Stimulated activated naive B cell treated with anti-CD40 and anti-IgM and Interleukin-4, amounts not matched to agents 10 μg/mL and 1 μg/mL and 100 μg/mL, for 72 hours (primary cell): ENCODE data around the gene MPRIP.

ENCODE experiments used
- ATAC-seq, 2 donors: fragments of 150-1000 bp; cut with Tn5 transposase; replicated peaks; 2 replicates each; pipeline ENCODE4 v1.10.0; 2021; ENCODE audit warnings: moderate library complexity in 1 of 2
- DNase-seq: peaks from one replicate; pipeline ENCODE4 v3.0.0; 2021
- H3K27ac Mint-ChIP-seq: one replicate; pipeline ENCODE4 v1.8.0; 2022; ENCODE audit warnings: mild to moderate bottlenecking, mixed read lengths
- H3K27me3 Mint-ChIP-seq, 2 donors: one replicate each; pipeline ENCODE4 v1.8.0; 2022; ENCODE audit warnings: mixed read lengths in 2 of 2
- H3K36me3 Mint-ChIP-seq, 2 donors: one replicate each; pipeline ENCODE4 v1.8.0; 2022; ENCODE audit warnings: mixed read lengths in 2 of 2, mild to moderate bottlenecking in 1 of 2
- H3K4me1 Mint-ChIP-seq, 2 donors: one replicate each; pipeline ENCODE4 v1.8.0; 2022; ENCODE audit warnings: mixed read lengths in 2 of 2, mild to moderate bottlenecking in 1 of 2
- H3K4me3 Mint-ChIP-seq, 2 donors: one replicate each; pipeline ENCODE4 v1.8.0; 2022; ENCODE audit warnings: mild to moderate bottlenecking in 2 of 2, mixed read lengths in 2 of 2, moderate library complexity in 1 of 2
- H3K9me3 Mint-ChIP-seq, 2 donors: one replicate each; pipeline ENCODE4 v1.8.0; 2022; ENCODE audit warnings: mixed read lengths in 2 of 2, mild to moderate bottlenecking in 1 of 2

Gene MPRIP

DNA sequence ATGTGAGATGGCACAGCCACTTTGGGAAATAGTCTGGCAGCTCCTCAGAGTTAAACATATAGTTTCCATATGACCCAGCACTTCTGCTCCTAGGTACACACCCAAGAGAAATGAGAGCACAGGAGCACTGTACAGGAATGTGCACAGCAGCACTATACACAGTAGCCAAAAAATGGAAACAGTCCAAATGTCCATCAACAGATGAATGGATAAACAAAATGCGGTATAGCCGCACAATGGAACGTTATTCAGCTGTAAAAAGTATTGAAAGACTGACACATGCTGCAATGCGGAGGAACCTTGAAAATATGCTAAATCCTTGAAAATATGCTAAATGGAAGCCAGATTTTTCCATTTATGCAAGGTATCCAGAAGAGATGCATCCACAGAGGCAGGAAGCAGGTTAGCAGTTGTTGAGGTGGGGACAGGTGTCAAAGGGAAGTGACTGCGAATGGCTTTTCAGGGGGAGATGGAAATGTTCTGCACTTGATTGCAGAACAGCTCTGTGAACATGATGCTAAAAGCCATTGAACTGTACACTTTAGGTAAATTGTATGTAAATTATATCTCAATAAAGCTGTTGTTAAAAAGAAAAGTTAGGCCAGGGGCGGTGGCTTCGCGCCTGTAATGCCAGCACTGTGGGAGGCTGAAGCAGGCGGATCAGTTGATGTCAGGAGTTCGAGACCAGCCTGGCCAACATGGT, 80.7 kb downstream of the MPRIP start:
- ATAC-seq (no peak), DNase-seq (no peak)
- no peaks in the 10 kb centered on the region for H3K9me3 Mint-ChIP-seq
- H3K4me1 Mint-ChIP-seq, result peaks cover 43 to 86% of the 10 kb centered on the region in 2 donors
- H3K4me3 Mint-ChIP-seq, result no peak overlapping the region
- H3K27me3 Mint-ChIP-seq, result no peaks in the 10 kb centered on the region
- H3K36me3 Mint-ChIP-seq, result peaks cover 2 to 7% of the 10 kb centered on the region in 2 donors
- no peak overlapping the region for H3K27ac Mint-ChIP-seq

DNA sequence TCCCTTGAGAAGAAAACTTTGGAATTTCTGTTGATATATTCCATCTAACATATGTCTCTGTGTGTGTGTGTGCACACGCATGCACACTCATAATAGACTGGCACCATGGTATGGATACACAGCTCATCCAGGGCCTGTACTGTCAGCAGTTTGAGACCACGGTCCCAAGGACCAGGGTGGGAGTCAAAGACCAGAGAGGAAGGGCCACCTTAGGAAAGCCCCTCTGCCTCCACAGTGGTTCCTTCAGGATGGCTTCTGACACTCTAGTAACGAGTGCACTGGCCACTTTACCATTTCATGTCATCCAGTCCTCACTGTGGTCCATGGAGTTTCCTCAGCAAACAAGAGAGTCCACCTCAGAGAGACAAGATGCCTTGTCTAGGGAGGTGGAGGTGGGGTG, 82.1 kb downstream of the MPRIP start:
- H3K27ac Mint-ChIP-seq, result peak overlapping the region; percentile 82
- no peaks in the 10 kb centered on the region for H3K9me3 Mint-ChIP-seq
- no peaks in the 10 kb centered on the region for H3K27me3 Mint-ChIP-seq
- peaks cover 37 to 77% of the 10 kb centered on the region in 2 donors for H3K4me1 Mint-ChIP-seq
- ATAC-seq (no peak), DNase-seq (no peak)
- no peak overlapping the region for H3K4me3 Mint-ChIP-seq
- peaks cover 10 to 17% of the 10 kb centered on the region in 2 donors for H3K36me3 Mint-ChIP-seq

DNA sequence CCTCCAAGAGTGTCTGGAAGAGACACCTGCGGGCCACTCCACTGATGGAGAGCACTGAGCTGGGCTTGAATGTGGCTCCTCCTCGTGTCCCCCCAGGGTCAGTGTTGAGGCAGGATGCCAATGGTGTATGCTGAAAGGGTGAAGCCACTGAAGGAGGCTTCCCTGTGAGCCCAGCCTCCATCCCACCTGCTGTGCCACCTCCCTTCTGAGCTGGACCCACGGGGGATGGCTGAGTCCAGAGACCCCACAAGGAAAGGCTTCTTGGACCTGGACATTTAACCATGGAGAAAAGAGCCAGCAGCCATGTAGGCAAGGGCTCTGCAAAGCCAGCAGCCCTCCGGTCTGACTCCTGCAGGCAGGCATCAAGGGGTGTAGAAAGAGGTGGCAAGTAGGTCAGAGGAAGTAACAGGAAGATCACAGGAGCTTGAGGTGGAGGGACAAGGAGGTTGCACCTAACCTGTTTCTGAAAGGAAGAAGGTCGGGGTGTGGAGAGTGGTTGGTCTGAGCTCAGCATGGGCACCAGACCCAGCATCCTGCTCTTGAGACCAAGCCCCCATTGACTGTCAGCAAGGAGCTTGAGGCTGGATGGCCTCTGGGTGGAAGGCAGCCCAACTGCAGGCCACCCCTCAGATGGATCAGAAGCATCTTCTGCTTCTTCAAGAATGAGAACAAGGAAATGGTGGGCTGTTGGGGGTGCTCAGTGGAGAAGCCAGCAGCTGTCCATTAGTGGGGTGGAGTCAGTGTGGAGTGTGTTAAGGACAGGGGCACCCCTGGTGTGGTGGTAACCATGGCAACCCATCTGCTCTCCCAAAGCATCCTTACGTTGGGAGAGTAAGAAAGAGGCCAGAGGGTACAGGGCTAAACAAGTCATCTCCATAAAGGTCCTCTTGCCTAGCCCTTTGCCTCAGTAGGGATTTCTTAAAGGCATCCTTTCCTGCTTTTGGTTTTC, 83.2 kb downstream of the MPRIP start:
- H3K4me3 Mint-ChIP-seq, result no peak overlapping the region
- H3K4me1 Mint-ChIP-seq, result peaks cover 29 to 66% of the 10 kb centered on the region in 2 donors
- ATAC-seq (peak; percentile 33 to 34), DNase-seq (no peak)
- no peaks in the 10 kb centered on the region for H3K27me3 Mint-ChIP-seq
- no peak overlapping the region for H3K27ac Mint-ChIP-seq
- H3K36me3 Mint-ChIP-seq, result peaks cover 13 to 20% of the 10 kb centered on the region in 2 donors
- H3K9me3 Mint-ChIP-seq, result no peaks in the 10 kb centered on the region

DNA sequence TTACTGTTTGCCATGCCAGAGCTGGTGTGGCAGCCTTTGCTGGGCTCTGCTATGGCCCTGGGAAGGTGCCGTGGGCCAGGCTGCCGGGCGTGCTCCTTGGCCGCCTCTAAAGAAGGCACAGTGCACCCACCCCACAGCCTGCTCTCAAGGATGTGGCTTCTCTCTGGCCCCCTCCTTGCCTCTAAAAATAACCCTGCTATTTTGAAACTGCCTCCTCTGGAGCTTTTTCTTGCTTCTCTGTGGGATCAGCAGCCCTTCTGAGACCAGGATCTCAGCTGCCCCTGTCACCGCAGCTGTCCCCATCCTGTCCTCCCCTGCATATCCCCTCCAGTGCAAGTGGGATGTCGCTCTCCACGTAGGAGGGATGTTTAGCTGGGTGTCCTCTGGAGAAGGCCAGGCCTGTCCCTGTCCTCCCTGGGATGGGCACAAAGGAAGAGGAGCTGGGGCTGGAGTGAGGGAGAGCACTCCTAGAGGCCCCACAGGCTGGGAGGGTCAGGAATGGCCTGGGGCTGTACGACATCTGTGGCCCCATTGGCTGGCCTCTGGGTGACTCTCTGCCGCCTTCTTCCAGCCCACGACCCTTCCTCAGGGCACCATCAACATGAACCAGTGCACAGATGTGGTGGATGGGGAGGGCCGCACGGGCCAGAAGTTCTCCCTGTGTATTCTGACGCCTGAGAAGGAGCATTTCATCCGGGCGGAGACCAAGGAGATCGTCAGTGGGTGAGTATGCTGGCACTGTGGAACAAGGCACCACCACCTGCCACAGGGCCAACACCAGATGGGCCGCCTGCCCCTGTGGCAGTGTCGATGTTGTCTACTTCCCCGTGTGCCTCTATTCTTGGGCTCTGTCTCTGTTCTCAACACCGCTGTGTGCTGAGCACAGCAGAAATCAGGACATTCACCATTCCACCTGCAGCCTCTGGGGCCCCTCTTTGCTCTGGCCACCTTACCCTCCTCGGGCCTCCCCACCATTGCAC, 84.2 kb downstream of the MPRIP start:
- Mint-ChIP-seq H3K36me3 (peaks cover 13 to 20% of the 10 kb centered on the region in 2 donors), H3K27me3 (no peaks in the 10 kb centered on the region), H3K4me3 (no peak overlapping the region), H3K4me1 (peaks cover 25 to 58% of the 10 kb centered on the region in 2 donors), H3K9me3 (no peaks in the 10 kb centered on the region), H3K27ac (no peak overlapping the region)
- ATAC-seq (no peak), DNase-seq (no peak)

DNA sequence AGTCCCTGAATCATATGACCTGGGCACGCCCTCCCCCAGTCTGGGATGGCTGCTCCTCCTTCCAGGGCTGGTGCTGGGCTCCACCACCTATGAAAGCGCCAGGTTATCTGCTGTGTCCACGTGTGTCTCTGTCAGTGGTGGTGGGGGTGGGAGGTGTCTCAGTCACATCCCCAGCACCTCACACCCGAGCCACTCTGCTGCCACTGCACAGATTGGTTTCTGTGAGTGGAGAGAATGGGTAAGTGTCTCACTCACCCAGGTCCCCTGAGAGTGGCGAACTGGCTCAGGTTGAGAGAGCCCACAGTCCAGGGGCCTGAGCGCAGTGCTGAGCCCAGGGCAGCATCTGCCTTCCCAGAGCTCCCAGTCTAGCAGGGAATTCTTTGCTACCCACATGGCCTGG, 84.9 kb downstream of the MPRIP start:
- H3K36me3 Mint-ChIP-seq, result peaks cover 13 to 20% of the 10 kb centered on the region in 2 donors
- DNase-seq, result no peak
- H3K9me3 Mint-ChIP-seq, result no peaks in the 10 kb centered on the region
- ATAC-seq, result no peak
- H3K4me1 Mint-ChIP-seq, result peaks cover 24 to 51% of the 10 kb centered on the region in 2 donors
- H3K27me3 Mint-ChIP-seq, result no peaks in the 10 kb centered on the region
- H3K4me3 Mint-ChIP-seq, result no peak overlapping the region
- H3K27ac Mint-ChIP-seq, result no peak overlapping the region

DNA sequence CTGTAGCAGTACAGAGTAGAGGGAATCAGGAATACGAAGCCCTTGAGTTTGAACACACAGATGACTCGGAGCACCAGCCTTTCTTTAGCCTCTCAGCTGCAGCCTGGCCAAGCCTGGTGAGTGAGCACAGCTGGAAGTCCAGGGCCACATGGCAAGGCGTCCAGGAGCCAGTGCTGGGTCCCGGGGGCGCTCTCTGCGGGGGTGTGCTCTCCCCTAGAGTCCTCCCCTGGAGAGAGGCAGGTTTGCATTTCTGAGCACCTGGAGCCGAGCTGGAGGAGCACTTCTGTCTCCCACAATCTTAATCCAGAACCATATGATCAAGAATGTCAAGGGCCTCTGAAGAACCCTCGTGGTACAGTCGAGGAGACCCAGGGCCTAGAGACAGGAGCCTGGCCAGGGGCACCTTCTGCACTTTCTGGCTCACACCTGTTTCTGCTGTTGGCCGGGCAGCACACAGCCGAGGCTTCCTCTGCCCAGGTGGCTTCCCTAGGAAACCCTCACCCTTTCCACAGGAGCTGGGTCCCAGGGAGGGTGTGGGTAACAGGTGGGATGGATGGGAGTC, 85.6 kb downstream of the MPRIP start:
- Mint-ChIP-seq H3K36me3 (peaks cover 13 to 20% of the 10 kb centered on the region in 2 donors), H3K4me3 (no peak overlapping the region), H3K27ac (no peak overlapping the region), H3K9me3 (no peaks in the 10 kb centered on the region), H3K27me3 (no peaks in the 10 kb centered on the region), H3K4me1 (peaks cover 22 to 44% of the 10 kb centered on the region in 2 donors)
- no peak for ATAC-seq
- no peak for DNase-seq

DNA sequence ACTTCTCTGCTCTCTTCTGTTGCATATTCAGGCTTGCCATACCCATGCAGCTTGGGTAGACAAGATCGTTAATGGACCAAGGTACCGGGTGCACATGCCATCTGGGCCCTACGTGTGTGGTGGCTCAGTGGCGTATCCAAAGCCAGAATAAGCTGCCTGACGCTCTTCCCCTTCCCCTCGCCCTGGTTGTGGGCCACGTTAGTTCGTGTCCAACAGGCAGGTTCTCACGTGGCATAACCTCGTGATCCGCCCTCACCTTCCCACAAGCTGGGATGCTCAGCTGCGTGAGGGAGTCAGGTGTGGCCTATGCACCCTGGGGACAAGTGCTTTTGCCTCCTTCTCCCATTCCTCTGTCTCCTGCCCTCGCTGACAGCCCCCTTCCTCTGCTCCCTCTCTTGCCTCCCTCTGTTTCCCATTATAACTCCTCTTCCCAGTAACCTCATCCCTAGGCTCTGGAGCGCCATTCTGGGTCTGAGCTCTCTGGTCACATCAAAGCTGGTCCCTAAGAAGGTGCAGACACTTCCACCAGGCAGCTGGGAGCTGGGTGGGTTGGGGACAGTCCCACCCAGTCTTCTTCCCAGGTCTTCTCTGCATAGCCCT, 86.3 kb downstream of the MPRIP start:
- no peak for DNase-seq
- no peak overlapping the region for H3K4me3 Mint-ChIP-seq
- no peaks in the 10 kb centered on the region for H3K27me3 Mint-ChIP-seq
- H3K9me3 Mint-ChIP-seq, result no peaks in the 10 kb centered on the region
- peaks cover 20 to 40% of the 10 kb centered on the region in 2 donors for H3K4me1 Mint-ChIP-seq
- no peak overlapping the region for H3K27ac Mint-ChIP-seq
- ATAC-seq, result no peak
- peaks cover 20 to 28% of the 10 kb centered on the region in 2 donors for H3K36me3 Mint-ChIP-seq

DNA sequence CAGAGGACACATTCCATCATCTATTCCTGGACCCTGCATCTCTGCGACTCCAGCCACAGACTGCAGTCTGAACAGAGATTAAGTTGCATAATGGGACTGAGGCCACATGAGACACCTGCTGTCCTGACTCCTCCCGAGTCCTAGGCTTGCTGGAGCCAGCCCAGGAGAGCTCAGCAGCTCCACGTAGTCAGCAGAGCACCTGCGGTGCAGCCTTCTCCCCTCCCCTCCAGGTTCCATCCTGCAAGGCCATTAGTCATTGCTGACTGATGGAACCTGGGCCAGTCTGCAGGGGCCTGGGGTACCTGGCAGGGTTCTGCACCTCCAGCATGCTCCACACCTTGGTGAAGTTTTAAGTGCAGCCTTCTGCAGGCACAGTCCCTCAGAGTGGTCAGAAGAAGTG, 87.2 kb downstream of the MPRIP start:
- H3K4me1 Mint-ChIP-seq, result peaks cover 14 to 31% of the 10 kb centered on the region in 2 donors
- H3K27ac Mint-ChIP-seq, result peak overlapping the region; percentile 15
- ATAC-seq (no peak), DNase-seq (no peak)
- peaks cover 20 to 27% of the 10 kb centered on the region in 2 donors for H3K36me3 Mint-ChIP-seq
- H3K9me3 Mint-ChIP-seq, result no peaks in the 10 kb centered on the region
- no peaks in the 10 kb centered on the region for H3K27me3 Mint-ChIP-seq
- H3K4me3 Mint-ChIP-seq, result no peak overlapping the region

DNA sequence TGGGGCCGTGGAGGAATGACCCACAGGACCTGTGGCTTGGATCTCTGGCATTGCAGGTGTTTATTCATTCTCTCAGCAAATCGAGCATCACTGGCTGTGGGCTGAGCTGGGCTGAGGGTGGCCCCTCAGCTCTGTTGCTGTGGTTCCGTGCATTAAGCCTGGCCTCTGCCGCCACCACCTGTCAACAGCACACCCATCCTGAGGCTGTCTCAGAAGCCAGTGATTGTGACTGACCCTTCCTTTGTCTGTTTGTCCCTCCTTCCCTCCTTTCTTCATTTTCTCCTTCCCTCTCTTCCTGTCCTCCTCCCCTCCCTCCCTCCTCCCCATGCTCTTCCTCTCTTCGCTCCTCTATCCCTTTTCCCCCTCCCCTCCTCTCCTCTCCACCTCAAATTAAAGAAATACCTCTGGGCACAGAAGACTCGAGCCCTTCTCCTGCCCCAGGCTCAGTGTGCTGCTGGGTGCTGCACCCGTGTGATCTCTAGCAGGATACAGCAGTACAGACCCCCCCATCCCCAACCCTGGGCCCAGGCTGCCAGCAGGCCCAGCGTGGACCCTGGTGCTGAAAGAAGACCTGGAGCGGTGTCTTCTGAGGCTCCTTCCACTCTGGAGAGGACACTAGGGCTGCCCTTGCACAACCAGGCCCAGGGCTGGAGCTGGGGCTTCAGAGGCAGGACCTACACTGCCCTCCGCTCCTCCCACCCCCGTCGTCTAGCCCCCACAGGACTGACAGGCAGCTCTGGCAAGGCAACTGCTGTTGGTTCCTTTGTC, 88.0 kb downstream of the MPRIP start:
- peaks cover 22 to 30% of the 10 kb centered on the region in 2 donors for H3K36me3 Mint-ChIP-seq

DNA sequence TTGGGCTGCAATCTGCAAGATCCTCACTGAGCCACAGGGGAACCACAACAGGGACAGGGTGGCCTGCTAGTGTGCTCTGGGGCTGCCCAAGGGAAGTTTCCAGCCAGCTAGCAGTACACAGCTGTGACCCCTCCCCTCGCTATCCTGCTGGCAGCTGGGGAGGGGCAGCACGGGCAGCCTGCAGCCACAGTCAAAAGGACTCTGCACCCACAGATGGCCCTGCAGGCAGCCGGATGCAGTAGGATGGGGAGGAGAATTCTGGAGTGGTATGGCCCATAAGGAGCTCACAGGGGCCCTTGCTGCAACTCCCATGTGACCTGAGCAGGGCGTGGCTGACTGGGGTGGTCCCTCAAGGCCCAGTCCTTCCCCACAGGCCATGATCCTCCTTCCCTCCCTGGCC, 89.6 kb downstream of the MPRIP start:
- no peak overlapping the region for H3K4me3 Mint-ChIP-seq
- DNase-seq, result no peak
- peaks cover 0 to 9% of the 10 kb centered on the region in 2 donors for H3K4me1 Mint-ChIP-seq
- no peaks in the 10 kb centered on the region for H3K27me3 Mint-ChIP-seq
- peaks cover 27 to 39% of the 10 kb centered on the region in 2 donors for H3K36me3 Mint-ChIP-seq
- H3K27ac Mint-ChIP-seq, result no peak overlapping the region
- no peak for ATAC-seq
- no peaks in the 10 kb centered on the region for H3K9me3 Mint-ChIP-seq

More for the DNA sequence above, 88.0 kb downstream of the MPRIP start:
- Mint-ChIP-seq H3K4me1 (peaks cover 7 to 23% of the 10 kb centered on the region in 2 donors), H3K27ac (peak overlapping the region; percentile 20), H3K27me3 (no peaks in the 10 kb centered on the region), H3K9me3 (no peaks in the 10 kb centered on the region), H3K4me3 (no peak overlapping the region)
- ATAC-seq (no peak), DNase-seq (no peak)

DNA sequence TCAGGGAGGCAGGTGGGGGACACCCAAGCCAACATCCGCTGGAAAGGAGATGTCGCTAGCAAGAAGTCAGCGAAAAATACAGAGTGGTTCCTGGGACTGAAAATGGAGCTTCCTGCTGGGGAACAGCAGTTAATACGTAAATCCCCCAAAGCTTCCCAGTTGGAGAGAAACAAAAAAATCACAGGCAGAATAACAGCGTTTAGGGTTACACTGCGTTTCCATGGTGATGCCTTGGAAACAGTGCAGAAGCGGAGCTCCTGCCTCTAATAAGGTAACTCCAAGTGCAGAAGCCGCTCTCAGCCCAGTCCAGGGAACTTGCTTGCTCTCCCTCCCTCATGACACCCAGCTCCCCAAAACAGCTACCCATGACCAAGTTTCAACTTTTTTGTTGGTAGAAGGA, 90.5 kb downstream of the MPRIP start:
- peaks cover 35 to 43% of the 10 kb centered on the region in 2 donors for H3K36me3 Mint-ChIP-seq

DNA sequence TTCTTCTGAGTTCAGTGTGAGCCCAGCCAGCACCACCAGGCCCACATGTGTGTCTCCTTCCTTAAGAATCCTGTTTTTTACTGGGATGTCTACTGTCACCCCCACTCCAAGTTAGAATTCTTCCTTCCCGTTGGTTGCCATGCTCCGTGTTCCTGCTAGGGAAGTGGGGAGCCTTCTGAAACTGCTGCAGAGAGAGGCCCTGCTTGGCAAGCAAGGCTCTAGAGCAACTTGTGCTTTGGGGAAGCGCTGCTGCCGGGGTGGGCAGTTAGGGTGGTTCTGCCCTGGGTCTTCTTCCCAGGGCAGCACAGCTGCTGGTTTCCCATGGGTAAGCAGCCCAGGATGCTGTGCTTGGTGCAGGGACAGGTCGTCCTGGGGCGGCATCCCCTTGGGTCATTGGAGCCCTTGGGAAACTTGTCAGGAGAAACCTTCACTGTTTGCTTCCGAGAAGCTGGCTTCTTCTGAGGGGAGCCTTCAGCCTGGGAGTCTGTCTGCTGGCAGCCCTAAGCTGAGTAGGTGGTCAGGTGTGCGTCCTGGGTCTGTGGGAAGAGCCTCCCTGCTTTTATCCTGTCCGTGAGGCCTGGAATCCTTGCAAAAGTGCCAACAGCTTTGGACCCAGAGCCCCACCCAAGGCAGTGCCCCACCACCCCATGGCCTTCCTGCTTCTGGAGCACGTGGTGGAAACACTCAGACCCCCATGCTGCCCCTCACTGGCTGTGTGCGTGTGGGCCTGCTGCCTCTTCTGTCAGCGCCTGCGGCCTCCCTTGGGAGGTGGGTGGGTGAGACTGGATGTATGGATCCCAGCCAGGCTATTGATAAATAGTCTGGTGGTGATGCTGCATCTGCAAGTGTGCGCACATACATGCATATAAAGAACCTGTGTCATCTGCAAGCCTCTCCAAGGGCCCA, 92.0 kb downstream of the MPRIP start:
- H3K27ac Mint-ChIP-seq, result no peak overlapping the region
- DNase-seq (no peak), ATAC-seq (no peak)
- peaks cover 7 to 10% of the 10 kb centered on the region in 2 donors for H3K4me1 Mint-ChIP-seq
- H3K36me3 Mint-ChIP-seq, result peaks cover 38 to 46% of the 10 kb centered on the region in 2 donors
- no peaks in the 10 kb centered on the region for H3K9me3 Mint-ChIP-seq
- H3K4me3 Mint-ChIP-seq, result no peak overlapping the region
- no peaks in the 10 kb centered on the region for H3K27me3 Mint-ChIP-seq

More for the DNA sequence above, 90.5 kb downstream of the MPRIP start:
- ATAC-seq (no peak), DNase-seq (no peak)
- Mint-ChIP-seq H3K27me3 (no peaks in the 10 kb centered on the region), H3K27ac (no peak overlapping the region), H3K4me1 (peaks cover 0 to 5% of the 10 kb centered on the region in 2 donors), H3K4me3 (no peak overlapping the region), H3K9me3 (no peaks in the 10 kb centered on the region)
